ENCODE results near the gene METTL14.

The METTL14 gene

DNA sequence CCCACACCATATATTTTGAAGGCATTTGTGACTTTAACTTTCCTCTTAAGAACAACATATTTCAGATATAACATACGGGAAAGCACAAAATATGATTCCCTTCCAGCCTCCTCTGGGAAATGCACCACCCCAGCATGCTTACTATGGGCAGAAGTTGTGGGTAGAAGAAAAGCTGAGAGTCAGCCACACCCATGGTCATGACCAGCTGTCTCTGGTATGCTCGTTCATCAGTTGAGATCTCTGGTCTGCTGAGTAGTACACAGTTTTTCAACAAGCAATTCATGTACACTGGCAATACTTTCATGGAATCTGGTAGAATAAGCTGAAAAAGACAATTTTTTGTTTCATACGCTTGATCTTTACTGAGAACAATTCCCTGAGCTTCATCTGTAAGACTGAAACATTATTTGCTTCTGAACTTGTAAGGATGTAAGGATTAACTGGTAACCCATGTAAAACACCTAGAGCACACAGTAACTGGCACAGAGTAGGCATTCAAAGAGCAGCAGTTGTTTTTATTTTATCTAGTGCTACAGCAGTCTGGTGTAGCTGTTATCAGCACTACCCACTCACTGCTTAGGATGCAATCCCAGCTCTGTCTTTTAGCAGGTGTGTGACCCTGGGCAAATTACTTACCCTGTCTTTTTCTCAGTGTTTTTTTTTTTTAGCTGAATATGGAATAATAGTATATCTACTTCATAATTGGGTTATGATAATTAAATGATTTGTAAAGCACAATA is 47.6 kb downstream of the METTL14 start:
- Histone ChIP-seq H3K36me3 (ENCODE audit: insufficient read depth, low read length) (peaks cover 31% of the 10 kb centered on the region; the same call in 1 of the 2 replicates), H3K9me2 (ENCODE audit: low read depth, low read length) (no peaks in the 10 kb centered on the region), H3K27me3 (ENCODE audit: insufficient read depth, low read length) (no peaks in the 10 kb centered on the region), H3K9ac (ENCODE audit: low read length) (no peak overlapping the region), H2AFZ (ENCODE audit: low read length) (no peak overlapping the region), H3F3A (ENCODE audit: insufficient read depth, low read length) (no peaks in the 10 kb centered on the region), H3K4me2 (ENCODE audit: low read length) (no peak overlapping the region), H3K4me3 (ENCODE audit: low read depth, low read length, poor library complexity, severe bottlenecking) (no peak overlapping the region), H3K79me2 (ENCODE audit: insufficient read depth, low read length) (no peaks in the 10 kb centered on the region), H3K9me3 (ENCODE audit: low read length) (no peaks in the 10 kb centered on the region), H4K20me1 (ENCODE audit: insufficient read depth, low read length) (no peaks in the 10 kb centered on the region), H3K4me1 (ENCODE audit: insufficient read depth, low read length, severe bottlenecking) (no peaks in the 10 kb centered on the region), H3K27ac (ENCODE audit: low read depth, low read length, poor library complexity, severe bottlenecking) (no peak overlapping the region)
- no peak for TF ChIP-seq EZH2 (IDR thresholded peaks at IDR 0.05; ENCODE audit: borderline replicate concordance, low read length)
- TF ChIP-seq CTCF (IDR thresholded peaks at IDR 0.05; ENCODE audit: low read length): no peak

DNA sequence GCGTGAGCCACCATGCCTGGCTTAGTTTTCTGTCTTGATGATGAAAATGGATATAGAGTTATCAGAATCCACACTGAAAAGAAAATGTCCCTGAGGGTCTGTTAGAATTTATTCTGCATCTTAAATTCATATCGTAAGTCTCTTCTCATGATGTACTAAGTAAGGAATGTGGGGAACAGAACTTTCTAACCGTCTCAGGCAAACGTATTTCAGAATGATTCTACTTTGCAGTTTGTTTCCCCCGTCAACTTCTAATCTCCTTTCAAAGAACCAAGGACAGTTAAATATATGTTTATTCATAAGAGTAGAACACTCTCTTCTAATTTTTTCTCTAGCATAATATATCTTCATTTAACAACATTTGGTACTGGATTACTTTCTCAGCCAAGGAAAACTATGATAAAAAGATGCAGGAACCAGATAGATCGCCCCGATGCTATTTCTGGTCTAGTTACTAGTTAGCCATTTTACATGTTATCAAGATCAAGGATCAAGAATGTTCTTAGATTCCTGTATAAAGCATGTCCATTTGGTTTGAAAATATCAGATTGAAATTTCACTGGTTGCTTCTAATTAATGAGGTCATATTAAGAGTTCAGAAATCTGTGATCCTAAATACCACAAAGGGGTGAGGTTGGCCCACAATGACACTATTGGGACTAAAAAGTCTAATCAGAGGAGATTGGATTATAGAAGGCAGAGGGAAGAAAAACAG is 49.5 kb downstream of the METTL14 start:
- H4K20me1 ChIP-seq (ENCODE audit: insufficient read depth, low read length): no peaks in the 10 kb centered on the region
- peaks cover 34% of the 10 kb centered on the region; the same call in 1 of the 2 replicates for H3K36me3 ChIP-seq (ENCODE audit: insufficient read depth, low read length)
- no peaks in the 10 kb centered on the region for H3K79me2 ChIP-seq (ENCODE audit: insufficient read depth, low read length)
- no peak overlapping the region for H3K4me2 ChIP-seq (ENCODE audit: low read length)
- H3K9ac ChIP-seq (ENCODE audit: low read length): no peak overlapping the region
- H2AFZ ChIP-seq (ENCODE audit: low read length): no peak overlapping the region
- H3K4me3 ChIP-seq (ENCODE audit: low read depth, low read length, poor library complexity, severe bottlenecking): no peak overlapping the region
- H3K27me3 ChIP-seq (ENCODE audit: insufficient read depth, low read length): no peaks in the 10 kb centered on the region
- no peaks in the 10 kb centered on the region for H3K9me3 ChIP-seq (ENCODE audit: low read length)
- H3F3A ChIP-seq (ENCODE audit: insufficient read depth, low read length): no peaks in the 10 kb centered on the region
- H3K27ac ChIP-seq (ENCODE audit: low read depth, low read length, poor library complexity, severe bottlenecking): no peak overlapping the region
- H3K4me1 ChIP-seq (ENCODE audit: insufficient read depth, low read length, severe bottlenecking): no peaks in the 10 kb centered on the region
- TF ChIP-seq EZH2 (IDR thresholded peaks at IDR 0.05; ENCODE audit: borderline replicate concordance, low read length) (no peak), CTCF (IDR thresholded peaks at IDR 0.05; ENCODE audit: low read length) (no peak)
- no peaks in the 10 kb centered on the region for H3K9me2 ChIP-seq (ENCODE audit: low read depth, low read length)

GRCh38 chr4:118736900-118737299 is 51.7 kb downstream of the METTL14 start:
- Histone ChIP-seq H2AFZ (ENCODE audit: low read length) (no peak overlapping the region), H3K4me3 (ENCODE audit: low read depth, low read length, poor library complexity, severe bottlenecking) (no peak overlapping the region), H3K9me3 (ENCODE audit: low read length) (no peaks in the 10 kb centered on the region), H3K36me3 (ENCODE audit: insufficient read depth, low read length) (peaks cover 35% of the 10 kb centered on the region; the same call in 1 of the 2 replicates), H3K79me2 (ENCODE audit: insufficient read depth, low read length) (no peaks in the 10 kb centered on the region), H3K27me3 (ENCODE audit: insufficient read depth, low read length) (no peaks in the 10 kb centered on the region), H3K4me1 (ENCODE audit: insufficient read depth, low read length, severe bottlenecking) (no peaks in the 10 kb centered on the region), H3K9me2 (ENCODE audit: low read depth, low read length) (no peaks in the 10 kb centered on the region), H3K4me2 (ENCODE audit: low read length) (no peak overlapping the region), H4K20me1 (ENCODE audit: insufficient read depth, low read length) (no peaks in the 10 kb centered on the region), H3F3A (ENCODE audit: insufficient read depth, low read length) (no peaks in the 10 kb centered on the region), H3K27ac (ENCODE audit: low read depth, low read length, poor library complexity, severe bottlenecking) (no peak overlapping the region), H3K9ac (ENCODE audit: low read length) (no peak overlapping the region)
- no peak for TF ChIP-seq CTCF (IDR thresholded peaks at IDR 0.05; ENCODE audit: low read length)
- TF ChIP-seq EZH2 (IDR thresholded peaks at IDR 0.05; ENCODE audit: borderline replicate concordance, low read length): no peak
